DOHH2 (cell line): Measurements from ENCODE around the gene PGM2L1.

Experiments used
- CTCF ChIP-seq: fragments of 200-600 bp; sonication (generic); IDR thresholded peaks from one replicate; pipeline ENCODE4 v1.5.1; 2014; ENCODE audit warnings: antibody characterized with exemption, mild to moderate bottlenecking, low read depth, low read length; ENCODE audit not compliant: poor library complexity, severe bottlenecking
- EZH2phosphoT487 ChIP-seq: fragments of 200-600 bp; sonication (generic); IDR thresholded peaks from 2 replicates; pipeline ENCODE4 v1.6.1; 2017; ENCODE audit warnings: borderline replicate concordance, mild to moderate bottlenecking, antibody characterized with exemption, low read length, moderate library complexity, mixed read lengths

- TF ChIP-seq EZH2phosphoT487 (no peak), CTCF (no peak)
Observed at GRCh38 chr11:74339619-74340018, 58.6 kb downstream of the PGM2L1 start.
